LNCAP (cell line): ENCODE results near the gene COA7.

Experiments used
- CTCF ChIP-seq: fragments of 450-650 bp; IDR thresholded peaks from 2 replicates; pipeline ENCODE4 v1.5.1; 2017; ENCODE audit warnings: mild to moderate bottlenecking

COA7 gene

GRCh38 chr1:52733368-52733767, 35.2 kb upstream of the COA7 start:
- no peak for TF ChIP-seq CTCF

GRCh38 chr1:52727956-52728656, 30.0 kb upstream of the COA7 start:
- no peak for TF ChIP-seq CTCF

- TF ChIP-seq CTCF, result no peak
Measured at GRCh38 chr1:52727114-52727586, 29.0 kb upstream of the COA7 start.

- TF ChIP-seq CTCF, result no peak
Measured at GRCh38 chr1:52726265-52727113, 28.3 kb upstream of the COA7 start, which contains the start of gene ZYG11B. TSS of gene ZYG11B (plus strand) at chr1:52726453. CDS start at chr1:52726654, 201 bp downstream.

GRCh38 chr1:52725903-52726264, 27.7 kb upstream of the COA7 start:
- TF ChIP-seq CTCF, result no peak

GRCh38 chr1:52723260-52723659, 25.1 kb upstream of the COA7 start:
- no peak for TF ChIP-seq CTCF

GRCh38 chr1:52713590-52713989, 15.4 kb upstream of the COA7 start:
- no peak for TF ChIP-seq CTCF
